HepG2 (cell line): ENCODE data around the gene SPRN. TPM values are rescaled to one million over a fixed set of nuclear protein-coding genes. Genes with fewer than 3 reads are reported as not detected.
A peak's percentile ranks its signal among the peaks of the same experiment; 100 is the strongest.

ENCODE experiments used
- AGO1 ChIP-seq: fragments of 200-400 bp; formaldehyde crosslinking; IDR thresholded peaks from 2 replicates; pipeline ENCODE4 v1.6.1; 2017; ENCODE audit warnings: mild to moderate bottlenecking, low read depth, low read length, moderate library complexity; ENCODE audit not compliant: poor library complexity, severe bottlenecking
- AKAP8 ChIP-seq: sonication (generic); formaldehyde crosslinking; IDR thresholded peaks from 2 replicates; pipeline ENCODE4 v1.5.1; 2020; ENCODE audit warnings: mild to moderate bottlenecking, missing genetic modification reagents
- FOXO4 ChIP-seq: sonication (generic); formaldehyde crosslinking; conservative IDR thresholded peaks from 2 replicates; pipeline ENCODE4 v1.8.1; 2023; ENCODE audit warnings: missing genetic modification reagents
- HMG20A ChIP-seq: IDR thresholded peaks from 2 replicates; pipeline ENCODE4 v1.6.1; 2016; ENCODE audit warnings: borderline replicate concordance
- LCORL ChIP-seq, 2 experiments: fragments of 450-650 bp in 1 of 2; sonication (generic) in 1 of 2; formaldehyde crosslinking in 1 of 2; IDR thresholded peaks; 2 replicates each; pipeline versions ENCODE4 v1.5.0 to v1.6.1; 2017 to 2020; ENCODE audit warnings: antibody characterized with exemption in 1 of 2, missing genetic modification reagents in 1 of 2
- MXI1 ChIP-seq: IDR thresholded peaks from 3 replicates; pipeline ENCODE4 v1.6.1; 2012; ENCODE audit warnings: low read depth, low read length, inconsistent platforms, borderline replicate concordance
- RFX1 ChIP-seq: fragments of 450-650 bp; IDR thresholded peaks from 2 replicates; pipeline ENCODE4 v1.6.1; 2017
- RFXANK ChIP-seq: IDR thresholded peaks from 2 replicates; pipeline ENCODE4 v1.6.1; 2016
- RXRB ChIP-seq: IDR thresholded peaks from 2 replicates; pipeline ENCODE4 v1.6.1; 2016; ENCODE audit warnings: borderline replicate concordance, missing genetic modification reagents, missing compliant biosample characterization
- SIN3B ChIP-seq: fragments of 150-350 bp; IDR thresholded peaks from 2 replicates; pipeline ENCODE4 v1.6.1; 2014; ENCODE audit warnings: low read length
- TAF1 ChIP-seq: sonication (generic); formaldehyde crosslinking; IDR thresholded peaks from 2 replicates; pipeline ENCODE4 v1.4.0; 2020; ENCODE audit warnings: missing genetic modification reagents
- ZBTB3 ChIP-seq: sonication (generic); formaldehyde crosslinking; IDR thresholded peaks from 2 replicates; pipeline ENCODE4 v1.4.0; 2020; ENCODE audit warnings: low read depth, mild to moderate bottlenecking, moderate library complexity, missing genetic modification reagents, borderline replicate concordance
- ZMAT5 ChIP-seq: sonication (generic); formaldehyde crosslinking; IDR thresholded peaks from 2 replicates; pipeline ENCODE4 v1.5.0; 2020; ENCODE audit warnings: mild to moderate bottlenecking, low read depth, missing genetic modification reagents, borderline replicate concordance
- ZNF12 ChIP-seq: sonication (generic); formaldehyde crosslinking; IDR thresholded peaks from 2 replicates; pipeline ENCODE4 v1.5.0; 2020; ENCODE audit warnings: missing genetic modification reagents
- ZNF256 ChIP-seq: sonication (generic); formaldehyde crosslinking; conservative IDR thresholded peaks from 2 replicates; pipeline ENCODE4 v1.4.0; 2020; ENCODE audit warnings: missing genetic modification reagents
- ZNF674 ChIP-seq: sonication (generic); formaldehyde crosslinking; IDR thresholded peaks from 2 replicates; pipeline ENCODE4 v1.5.0; 2020; ENCODE audit warnings: low read depth, mild to moderate bottlenecking, missing genetic modification reagents
- ZNF737 ChIP-seq: sonication (generic); formaldehyde crosslinking; IDR thresholded peaks from 2 replicates; pipeline ENCODE4 v1.5.0; 2020; ENCODE audit warnings: missing genetic modification reagents, mild to moderate bottlenecking, borderline replicate concordance
- ZSCAN9 ChIP-seq: IDR thresholded peaks from 2 replicates; pipeline ENCODE4 v1.6.1; 2016; ENCODE audit warnings: borderline replicate concordance
- polyA plus RNA-seq, 8 experiments: library from polyadenylated mRNA; depleted of rRNA in 3 of 8; stranded (reverse) in 7 of 8; unstranded in 1 of 8; fragments of >200 nt; fragmentation: Illumina TruSeq in 4 of 8; extraction: Trizol in 4 of 8; gene quantifications; 2 replicates each; pipeline versions ENCODE4 v1.2.1 to v1.2.3, GENCODE V29; 2011 to 2016; ENCODE audit warnings: low read depth in 4 of 8, missing spikeins in 1 of 8, mixed read lengths in 1 of 8; ENCODE audit not compliant: insufficient read depth in 1 of 8
- total RNA-seq, 5 experiments: library from RNA; depleted of rRNA; stranded (reverse); fragments of >200 nt; fragmentation: Illumina TruSeq; extraction: Trizol; gene quantifications; 2 replicates each; pipeline ENCODE4 v1.2.3, GENCODE V29; 2016; ENCODE audit warnings: low read depth in 1 of 5
- TF ChIP-seq, protein P1 (sequence below): sonication (generic); formaldehyde crosslinking; IDR thresholded peaks from 2 replicates; pipeline ENCODE4 v1.8.0; 2022; ENCODE audit warnings: mild to moderate bottlenecking, missing genetic modification reagents, moderate library complexity
- TF ChIP-seq, protein P2 (sequence below): sonication (generic); formaldehyde crosslinking; conservative IDR thresholded peaks from 2 replicates; pipeline ENCODE4 v1.8.0; 2022; ENCODE audit warnings: missing genetic modification reagents
- TF ChIP-seq, protein P3 (sequence below): sonication (generic); formaldehyde crosslinking; IDR thresholded peaks from 2 replicates; pipeline ENCODE4 v1.4.0; 2020; ENCODE audit warnings: missing genetic modification reagents, low read depth, mild to moderate bottlenecking, borderline replicate concordance
- TF ChIP-seq, protein P4 (sequence below): sonication (generic); formaldehyde crosslinking; IDR thresholded peaks from 2 replicates; pipeline ENCODE4 v1.4.0; 2020; ENCODE audit warnings: missing genetic modification reagents

The SPRN gene
- total and polyA plus RNA-seq, 2 of the 13 experiments (the other 11 are each of a cell fraction or from before 2014, with no cell fraction given): not detected

GRCh38 chr10:133394064-133394663 is 30.3 kb downstream of the SPRN start, which contains the start of gene MTG1 (continued):
- TF ChIP-seq, protein P1, sequence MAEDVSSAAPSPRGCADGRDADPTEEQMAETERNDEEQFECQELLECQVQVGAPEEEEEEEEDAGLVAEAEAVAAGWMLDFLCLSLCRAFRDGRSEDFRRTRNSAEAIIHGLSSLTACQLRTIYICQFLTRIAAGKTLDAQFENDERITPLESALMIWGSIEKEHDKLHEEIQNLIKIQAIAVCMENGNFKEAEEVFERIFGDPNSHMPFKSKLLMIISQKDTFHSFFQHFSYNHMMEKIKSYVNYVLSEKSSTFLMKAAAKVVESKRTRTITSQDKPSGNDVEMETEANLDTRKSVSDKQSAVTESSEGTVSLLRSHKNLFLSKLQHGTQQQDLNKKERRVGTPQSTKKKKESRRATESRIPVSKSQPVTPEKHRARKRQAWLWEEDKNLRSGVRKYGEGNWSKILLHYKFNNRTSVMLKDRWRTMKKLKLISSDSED (CRISPR knock-in tag): peak; percentile 97
- TF ChIP-seq LCORL (IDR thresholded peaks at IDR 0.05) (no peak), LCORL (CRISPR knock-in tag; IDR thresholded peaks at IDR 0.05) (peak; percentile 80), RFXANK (CRISPR knock-in tag) (peak; percentile 47; the same call in 1 of the 2 replicates), TAF1 (CRISPR knock-in tag) (peak; percentile 95), ZSCAN9 (CRISPR knock-in tag) (peak; percentile 81; the same call in 1 of the 2 replicates), ZNF12 (CRISPR knock-in tag) (no peak), MXI1 (peak; percentile 95; the same call in 2 of the 3 replicates), AKAP8 (CRISPR knock-in tag) (peak; percentile 93), ZBTB3 (CRISPR knock-in tag) (0 out of 2 replicates have a peak, but pooled peaks have one; percentile 35), RXRB (CRISPR knock-in tag) (peak; percentile 71), AGO1 (peak; percentile 82), ZMAT5 (no peak), ZNF737 (CRISPR knock-in tag) (no peak), SIN3B (no peak), RFX1 (no peak), HMG20A (CRISPR knock-in tag) (no peak), FOXO4 (CRISPR knock-in tag) (no peak), ZNF674 (CRISPR knock-in tag) (no peak), ZNF256 (CRISPR knock-in tag) (no peak; the same call in 1 of the 2 replicates)
- TF ChIP-seq, protein P2, sequence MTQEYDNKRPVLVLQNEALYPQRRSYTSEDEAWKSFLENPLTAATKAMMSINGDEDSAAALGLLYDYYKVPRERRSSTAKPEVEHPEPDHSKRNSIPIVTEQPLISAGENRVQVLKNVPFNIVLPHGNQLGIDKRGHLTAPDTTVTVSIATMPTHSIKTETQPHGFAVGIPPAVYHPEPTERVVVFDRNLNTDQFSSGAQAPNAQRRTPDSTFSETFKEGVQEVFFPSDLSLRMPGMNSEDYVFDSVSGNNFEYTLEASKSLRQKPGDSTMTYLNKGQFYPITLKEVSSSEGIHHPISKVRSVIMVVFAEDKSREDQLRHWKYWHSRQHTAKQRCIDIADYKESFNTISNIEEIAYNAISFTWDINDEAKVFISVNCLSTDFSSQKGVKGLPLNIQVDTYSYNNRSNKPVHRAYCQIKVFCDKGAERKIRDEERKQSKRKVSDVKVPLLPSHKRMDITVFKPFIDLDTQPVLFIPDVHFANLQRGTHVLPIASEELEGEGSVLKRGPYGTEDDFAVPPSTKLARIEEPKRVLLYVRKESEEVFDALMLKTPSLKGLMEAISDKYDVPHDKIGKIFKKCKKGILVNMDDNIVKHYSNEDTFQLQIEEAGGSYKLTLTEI (CRISPR knock-in tag): no peak
- TF ChIP-seq, protein P3, sequence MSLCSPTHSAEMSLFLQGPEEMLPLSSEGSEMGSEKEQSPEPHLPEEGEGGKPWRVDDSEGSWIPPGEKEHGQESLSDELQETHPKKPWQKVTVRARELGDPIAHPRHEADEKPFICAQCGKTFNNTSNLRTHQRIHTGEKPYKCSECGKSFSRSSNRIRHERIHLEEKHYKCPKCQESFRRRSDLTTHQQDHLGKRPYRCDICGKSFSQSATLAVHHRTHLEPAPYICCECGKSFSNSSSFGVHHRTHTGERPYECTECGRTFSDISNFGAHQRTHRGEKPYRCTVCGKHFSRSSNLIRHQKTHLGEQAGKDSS (CRISPR knock-in tag): no peak
- TF ChIP-seq, protein P4, sequence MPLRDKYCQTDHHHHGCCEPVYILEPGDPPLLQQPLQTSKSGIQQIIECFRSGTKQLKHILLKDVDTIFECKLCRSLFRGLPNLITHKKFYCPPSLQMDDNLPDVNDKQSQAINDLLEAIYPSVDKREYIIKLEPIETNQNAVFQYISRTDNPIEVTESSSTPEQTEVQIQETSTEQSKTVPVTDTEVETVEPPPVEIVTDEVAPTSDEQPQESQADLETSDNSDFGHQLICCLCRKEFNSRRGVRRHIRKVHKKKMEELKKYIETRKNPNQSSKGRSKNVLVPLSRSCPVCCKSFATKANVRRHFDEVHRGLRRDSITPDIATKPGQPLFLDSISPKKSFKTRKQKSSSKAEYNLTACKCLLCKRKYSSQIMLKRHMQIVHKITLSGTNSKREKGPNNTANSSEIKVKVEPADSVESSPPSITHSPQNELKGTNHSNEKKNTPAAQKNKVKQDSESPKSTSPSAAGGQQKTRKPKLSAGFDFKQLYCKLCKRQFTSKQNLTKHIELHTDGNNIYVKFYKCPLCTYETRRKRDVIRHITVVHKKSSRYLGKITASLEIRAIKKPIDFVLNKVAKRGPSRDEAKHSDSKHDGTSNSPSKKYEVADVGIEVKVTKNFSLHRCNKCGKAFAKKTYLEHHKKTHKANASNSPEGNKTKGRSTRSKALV (CRISPR knock-in tag): peak; percentile 76; the same call in 1 of the 2 replicates
